ENCODE measurements around the gene CDC14A.
"Not testable (repeated sequence)": the region's sequence is repeated elsewhere in the genome, so short reads cannot be mapped to it uniquely, and the experiment has no call there.

- not testable (repeated sequence) for TF ChIP-seq ARNT, NFRKB, SP1, FOXA1 (IDR thresholded peaks at IDR 0.05)
These were observed 26.0 kb upstream of the CDC14A start for GRCh38 chr1:100326325-100326670.

All from HEK293T (cell line).